GM18858 (cell line): ENCODE measurements around the gene KRTAP4-4.
"Not testable (repeated sequence)": the region's sequence is repeated elsewhere in the genome, so short reads cannot be mapped to it uniquely, and the experiment has no call there.

Experiments
- ATAC-seq: cut with Tn5 transposase; IDR thresholded peaks from one replicate; pipeline ENCODE4 v1.9.1; 2021; ENCODE audit not compliant: unreplicated experiment

Gene KRTAP4-4

DNA sequence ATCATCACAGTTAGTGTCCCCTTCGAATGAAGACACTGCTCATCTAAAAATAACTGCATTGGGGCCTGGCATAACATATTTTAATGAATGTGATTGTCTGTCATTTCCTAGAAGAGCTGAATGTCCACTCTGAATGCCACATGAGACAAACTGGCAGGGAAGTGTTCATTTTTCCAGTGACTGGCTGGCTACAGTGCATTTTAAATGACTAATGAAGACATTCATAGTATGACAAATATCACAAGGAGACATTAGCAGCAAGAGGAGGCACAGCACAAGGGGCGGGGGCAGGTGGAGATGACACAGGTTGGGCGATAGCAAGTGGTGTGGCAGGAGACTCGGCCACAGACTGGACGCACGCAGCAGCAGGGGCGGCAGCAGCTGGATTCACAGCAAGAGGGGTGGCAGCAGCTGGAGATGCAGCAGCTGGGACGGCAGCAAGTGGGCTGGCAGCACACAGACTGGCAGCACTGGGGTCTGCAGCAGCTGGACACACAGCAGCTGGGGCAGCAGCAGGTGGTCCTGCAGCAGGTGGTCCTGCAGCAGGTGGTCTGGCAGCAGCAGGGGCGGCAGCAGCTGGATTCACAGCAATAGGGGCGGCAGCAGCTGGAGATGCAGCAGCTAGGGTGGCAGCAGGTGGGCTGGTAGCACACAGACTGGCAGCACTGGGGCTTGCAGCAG, 11.4 kb downstream of the KRTAP4-4 start:
- ATAC-seq, result not testable (repeated sequence)

GRCh38 chr17:41147531-41148204, 12.9 kb downstream of the KRTAP4-4 start:
- ATAC-seq, result no peak

DNA sequence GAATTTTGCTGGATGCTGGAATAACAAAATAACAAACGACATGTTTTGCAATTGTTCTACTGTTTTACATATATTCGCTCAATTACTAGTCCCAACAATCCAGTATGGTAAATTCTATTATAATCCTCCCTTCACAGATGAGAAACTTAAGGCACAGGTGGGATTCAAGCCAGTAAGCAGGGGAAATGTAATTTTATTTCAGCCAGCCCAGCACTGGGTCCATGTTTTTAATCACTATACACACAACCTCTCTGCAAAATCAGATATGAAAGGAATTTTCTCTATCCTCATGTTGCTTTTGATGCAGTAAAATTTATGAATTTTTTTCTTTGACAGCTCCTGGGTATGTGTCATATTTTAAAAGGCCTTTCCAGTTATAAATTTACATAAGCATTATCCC, 15.3 kb downstream of the KRTAP4-4 start:
- ATAC-seq, result no peak

- ATAC-seq, result no peak
Observed at GRCh38 chr17:41144846-41145245, 15.7 kb downstream of the KRTAP4-4 start.

- no peak for ATAC-seq
Observed at GRCh38 chr17:41141361-41141760, 19.2 kb downstream of the KRTAP4-4 start.

DNA sequence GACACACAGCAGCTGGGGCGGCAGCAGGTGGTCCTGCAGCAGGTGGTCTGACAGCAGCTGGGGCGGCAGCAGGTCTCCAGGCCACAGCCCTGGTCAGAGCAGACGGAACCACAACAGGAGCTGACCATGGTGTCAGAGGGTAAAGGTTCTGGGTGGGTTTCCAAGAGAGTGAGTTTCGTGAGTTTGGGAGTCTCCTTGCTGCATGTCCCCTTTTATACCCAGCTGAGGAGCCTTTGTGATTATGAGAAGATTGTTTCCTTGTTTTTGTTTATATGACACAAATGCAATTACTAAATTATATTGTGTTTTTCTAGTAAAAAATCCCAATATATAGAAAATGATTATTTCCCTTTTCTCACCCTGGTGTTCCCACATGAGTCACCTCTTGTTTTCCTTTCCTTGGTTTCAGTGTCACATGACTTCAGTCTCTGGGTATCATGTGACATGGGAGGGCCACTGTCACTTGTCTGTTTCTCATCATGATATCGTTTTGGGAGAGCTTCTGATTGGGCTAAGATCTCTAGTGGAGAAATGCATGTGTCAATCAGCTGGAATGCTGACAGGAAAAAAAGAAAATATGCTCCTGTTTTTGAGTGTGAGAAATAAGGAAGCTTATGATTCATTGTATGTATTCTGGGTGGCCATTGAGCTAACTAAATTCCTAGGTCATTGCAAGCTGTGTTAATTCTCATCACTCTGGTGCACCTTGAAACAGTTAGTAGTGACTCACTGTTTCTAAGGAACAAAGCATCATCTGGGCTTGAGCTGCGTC, 20.0 kb downstream of the KRTAP4-4 start, which contains the start of gene KRTAP4-6:
Gene KRTAP4-6 (minus strand): TSS at position 185 of the 772 bp plus-strand sequence. CDS start 57 bp downstream, at position 128.
- ATAC-seq, result no peak

GRCh38 chr17:41139865-41140264, 20.7 kb downstream of the KRTAP4-4 start:
- not testable (repeated sequence) for ATAC-seq

- no peak for ATAC-seq
Observed at GRCh38 chr17:41133880-41134735, 26.4 kb downstream of the KRTAP4-4 start.

DNA sequence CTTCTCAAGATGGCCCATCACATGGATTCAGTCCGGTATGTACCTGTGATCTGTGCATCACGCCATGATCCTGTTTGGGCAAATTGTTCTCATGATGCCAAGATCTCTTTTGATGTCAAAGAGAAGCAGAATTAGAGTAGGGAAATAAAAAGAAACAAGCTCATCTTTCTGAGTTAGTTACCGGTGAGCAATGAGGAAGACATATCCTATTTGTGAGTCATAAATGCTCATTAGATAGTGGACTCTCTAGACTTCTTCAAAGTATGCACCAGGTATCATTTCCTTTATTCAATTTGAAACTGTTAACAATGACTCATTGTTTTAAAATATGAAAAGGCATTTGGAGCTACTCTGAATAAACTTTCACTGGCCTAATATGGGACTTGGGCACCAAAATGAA, 28.6 kb downstream of the KRTAP4-4 start:
- ATAC-seq, result no peak

GRCh38 chr17:41127371-41127770, 33.2 kb downstream of the KRTAP4-4 start:
- ATAC-seq, result no peak

GRCh38 chr17:41126412-41126811, 34.1 kb downstream of the KRTAP4-4 start:
- no peak for ATAC-seq

DNA sequence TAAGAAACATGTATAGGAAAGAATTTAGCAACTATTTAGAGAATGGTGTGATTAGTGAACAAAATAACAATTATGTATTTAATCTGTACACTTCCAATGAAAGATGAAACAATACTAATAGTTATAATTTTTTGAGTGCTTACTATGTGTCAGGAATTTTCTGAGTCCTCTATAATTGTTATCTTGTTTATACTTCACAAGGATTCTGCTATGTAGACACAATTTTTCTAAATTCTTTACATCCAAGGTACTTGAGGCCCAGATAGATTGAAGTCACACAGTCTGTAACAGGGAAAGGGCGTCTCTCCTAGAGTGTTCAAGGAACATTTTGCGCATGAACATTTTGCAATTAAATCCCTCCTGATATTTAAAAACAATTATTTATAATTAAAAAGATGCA, 35.5 kb downstream of the KRTAP4-4 start:
- no peak for ATAC-seq

- not testable (repeated sequence) for ATAC-seq
Observed at GRCh38 chr17:41123991-41124371, 36.6 kb downstream of the KRTAP4-4 start, which contains the start of gene KRTAP4-12. TSS of gene KRTAP4-12 (minus strand) at chr17:41124182. CDS start at chr17:41124122, 60 bp downstream.

DNA sequence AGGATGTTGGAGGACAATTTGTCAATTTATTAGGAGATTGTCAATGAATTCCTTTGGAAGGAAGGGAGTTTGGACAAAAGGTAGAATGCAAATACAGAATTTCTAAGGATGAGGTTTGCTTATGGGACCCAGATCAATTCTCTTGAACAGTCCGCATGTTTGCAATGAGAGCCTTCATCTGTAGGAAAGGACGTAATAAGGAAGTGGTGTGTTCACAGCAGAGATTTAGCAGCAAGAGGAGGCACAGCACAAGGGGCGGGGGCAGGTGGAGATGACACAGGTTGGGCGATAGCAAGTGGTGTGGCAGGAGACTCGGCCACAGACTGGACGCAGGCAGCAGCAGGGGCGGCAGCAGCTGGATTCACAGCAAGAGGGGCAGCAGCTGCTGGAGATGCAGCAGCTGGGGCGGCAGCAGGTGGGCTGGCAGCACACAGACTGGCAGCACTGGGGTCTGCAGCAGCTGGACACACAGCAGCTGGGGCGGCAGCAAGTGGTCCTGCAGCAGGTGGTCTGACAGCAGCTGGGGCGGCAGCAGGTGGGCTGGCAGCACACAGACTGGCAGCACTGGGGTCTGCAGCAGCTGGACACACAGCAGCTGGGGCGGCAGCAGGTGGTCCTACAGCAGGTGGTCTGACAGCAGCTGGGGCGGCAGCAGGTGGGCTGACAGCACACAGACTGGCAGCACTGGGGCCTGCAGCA, 37.1 kb downstream of the KRTAP4-4 start:
- not testable (repeated sequence) for ATAC-seq

- ATAC-seq, result no peak
Observed at GRCh38 chr17:41121742-41122141, 38.8 kb downstream of the KRTAP4-4 start.

DNA sequence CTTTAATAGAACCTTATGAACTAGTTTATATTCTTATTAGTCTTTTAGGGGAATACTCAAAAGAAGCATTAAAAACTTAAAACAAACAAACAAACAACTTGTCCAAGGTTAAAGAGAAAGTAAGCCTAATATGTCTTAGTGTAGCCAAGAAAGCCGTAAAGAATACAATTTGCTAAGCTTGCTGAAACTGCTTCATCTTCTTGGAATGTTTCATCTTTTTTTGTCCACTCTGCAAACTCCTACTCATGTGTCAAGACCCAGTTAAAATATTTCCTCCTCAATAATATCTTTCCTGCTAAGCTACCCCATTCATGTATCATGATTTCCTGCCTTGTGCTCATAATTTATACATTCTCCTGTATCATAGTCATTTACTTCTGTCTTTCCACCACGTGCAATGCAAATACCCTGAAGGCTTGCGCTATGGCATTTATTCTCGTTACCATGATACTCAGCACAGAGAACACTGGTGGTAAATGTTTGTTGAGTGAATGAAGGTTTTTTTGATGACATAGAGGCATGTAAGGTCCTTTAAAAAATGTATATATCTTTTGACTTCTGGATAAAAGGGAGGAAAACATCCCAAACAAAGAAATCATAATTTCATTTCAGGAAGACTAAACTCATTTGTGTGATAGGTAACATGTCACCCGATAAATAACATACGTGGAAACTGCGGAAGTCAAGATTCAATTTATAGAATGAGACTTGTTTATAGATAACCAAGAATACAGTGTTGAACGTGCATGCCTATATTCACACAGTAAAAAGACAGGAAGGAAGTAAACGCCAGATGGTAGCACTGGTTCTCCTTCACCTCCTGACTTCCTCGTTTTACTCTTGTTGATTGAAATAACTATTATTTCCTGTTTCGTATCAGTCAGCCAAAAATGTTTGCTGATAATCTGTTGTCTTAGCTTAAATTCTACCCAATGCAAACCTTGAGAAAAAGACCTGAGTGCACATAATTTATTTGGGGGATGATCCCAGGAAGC, 40.6 kb downstream of the KRTAP4-4 start:
- not testable (repeated sequence) for ATAC-seq

DNA sequence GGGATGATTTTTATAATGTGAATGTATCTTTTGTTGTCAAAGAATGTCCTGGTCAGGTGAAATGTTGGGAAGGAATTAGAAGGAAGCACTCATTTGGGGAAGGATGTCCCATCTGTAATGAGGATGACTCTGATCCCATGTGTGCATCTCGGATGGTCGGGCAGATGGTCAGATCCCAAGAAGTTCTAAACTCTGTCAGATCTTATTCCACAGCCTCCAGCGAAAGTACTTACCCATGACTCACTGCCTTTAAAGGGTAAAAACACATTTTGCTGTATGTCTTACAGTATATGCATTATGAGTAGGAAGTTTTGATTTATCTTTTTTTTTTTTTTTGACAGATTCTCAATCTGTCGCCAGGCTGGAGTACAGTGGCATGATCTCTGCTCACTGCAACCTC, 41.8 kb downstream of the KRTAP4-4 start:
- ATAC-seq, result no peak

DNA sequence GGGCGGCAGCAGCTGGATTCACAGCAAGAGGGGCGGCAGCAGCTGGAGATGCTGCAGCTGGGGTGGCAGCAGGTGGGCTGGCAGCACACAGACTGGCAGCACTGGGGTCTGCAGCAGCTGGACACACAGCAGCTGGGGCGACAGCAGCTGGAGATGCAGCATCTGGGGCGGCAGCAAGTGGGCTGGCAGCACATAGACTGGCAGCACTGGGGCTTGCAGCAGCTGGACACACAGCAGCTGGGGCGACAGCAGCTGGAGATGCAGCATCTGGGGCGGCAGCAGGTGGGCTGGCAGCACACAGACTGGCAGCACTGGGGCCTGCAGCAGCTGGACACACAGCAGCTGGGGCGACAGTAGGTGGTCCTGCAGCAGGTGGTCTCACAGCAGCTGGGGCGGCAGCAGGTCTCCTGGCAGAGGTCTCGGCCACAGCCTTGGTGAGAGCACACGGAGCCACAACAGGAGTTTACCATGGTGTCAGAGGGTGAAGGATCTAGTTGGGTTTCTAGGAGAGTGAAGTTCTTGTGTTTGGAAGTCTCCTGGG, 42.6 kb downstream of the KRTAP4-4 start, which contains the start of gene KRTAP4-11:
Gene KRTAP4-11 (minus strand): TSS at position 528 of the 541 bp plus-strand sequence. CDS start 58 bp downstream, at position 470.
- ATAC-seq, result not testable (repeated sequence)
